ENCODE measurements around the gene DDAH2.
A peak's percentile ranks its signal among the peaks of the same experiment; 100 is the strongest.

Gene DDAH2

GRCh38 chr6:31727034-31727716 is 1.9 kb downstream of the DDAH2 start:
- Histone ChIP-seq H3K9ac (ENCODE audit: low read length) (peak overlapping the region; percentile 32; the same call in 1 of the 2 replicates), H4K20me1 (ENCODE audit: insufficient read depth, low read length) (no peaks in the 10 kb centered on the region), H3K79me2 (ENCODE audit: insufficient read depth, low read length) (no peaks in the 10 kb centered on the region), H3K27me3 (ENCODE audit: insufficient read depth, low read length) (no peaks in the 10 kb centered on the region), H3K4me3 (ENCODE audit: low read depth, low read length, poor library complexity, severe bottlenecking) (peak overlapping the region; percentile 1), H3K9me2 (ENCODE audit: low read depth, low read length) (no peaks in the 10 kb centered on the region), H3K4me2 (ENCODE audit: low read length) (peak overlapping the region; percentile 42), H3K4me1 (ENCODE audit: insufficient read depth, low read length, severe bottlenecking) (peaks cover 35% of the 10 kb centered on the region), H3K36me3 (ENCODE audit: insufficient read depth, low read length) (peaks cover 25% of the 10 kb centered on the region), H3K27ac (ENCODE audit: low read depth, low read length, poor library complexity, severe bottlenecking) (peak overlapping the region; percentile 93), H3F3A (ENCODE audit: insufficient read depth, low read length) (peaks cover 13% of the 10 kb centered on the region), H2AFZ (ENCODE audit: low read length) (no peak overlapping the region), H3K9me3 (ENCODE audit: low read length) (no peaks in the 10 kb centered on the region)
- TF ChIP-seq CTCF (IDR thresholded peaks at IDR 0.05; ENCODE audit: low read length) (no peak), EZH2 (IDR thresholded peaks at IDR 0.05; ENCODE audit: borderline replicate concordance, low read length) (no peak)

- Histone ChIP-seq H3K9me2 (ENCODE audit: low read depth, low read length) (no peaks in the 10 kb centered on the region), H3K4me3 (ENCODE audit: low read depth, low read length, poor library complexity, severe bottlenecking) (no peak overlapping the region), H2AFZ (ENCODE audit: low read length) (no peak overlapping the region), H3K27ac (ENCODE audit: low read depth, low read length, poor library complexity, severe bottlenecking) (no peak overlapping the region), H4K20me1 (ENCODE audit: insufficient read depth, low read length) (no peaks in the 10 kb centered on the region), H3K9ac (ENCODE audit: low read length) (no peak overlapping the region), H3K4me1 (ENCODE audit: insufficient read depth, low read length, severe bottlenecking) (peaks cover 35% of the 10 kb centered on the region), H3K9me3 (ENCODE audit: low read length) (no peaks in the 10 kb centered on the region), H3K79me2 (ENCODE audit: insufficient read depth, low read length) (no peaks in the 10 kb centered on the region), H3K4me2 (ENCODE audit: low read length) (no peak overlapping the region), H3K27me3 (ENCODE audit: insufficient read depth, low read length) (0 out of 2 replicates have a peak, but pooled peaks cover under 1% of the 10 kb centered on the region), H3F3A (ENCODE audit: insufficient read depth, low read length) (peaks cover 11% of the 10 kb centered on the region), H3K36me3 (ENCODE audit: insufficient read depth, low read length) (peaks cover 13% of the 10 kb centered on the region)
- TF ChIP-seq EZH2 (IDR thresholded peaks at IDR 0.05; ENCODE audit: borderline replicate concordance, low read length) (no peak), CTCF (IDR thresholded peaks at IDR 0.05; ENCODE audit: low read length) (no peak)
These were observed 3.4 kb downstream of the DDAH2 start for GRCh38 chr6:31725502-31726350.

GRCh38 chr6:31723980-31724691 is 5.0 kb downstream of the DDAH2 start:
- Histone ChIP-seq H3K9ac (ENCODE audit: low read length) (no peak overlapping the region), H2AFZ (ENCODE audit: low read length) (no peak overlapping the region), H3K9me3 (ENCODE audit: low read length) (no peaks in the 10 kb centered on the region), H3K27me3 (ENCODE audit: insufficient read depth, low read length) (0 out of 2 replicates have a peak, but pooled peaks cover 3% of the 10 kb centered on the region), H3K4me3 (ENCODE audit: low read depth, low read length, poor library complexity, severe bottlenecking) (no peak overlapping the region), H3K79me2 (ENCODE audit: insufficient read depth, low read length) (no peaks in the 10 kb centered on the region), H3K27ac (ENCODE audit: low read depth, low read length, poor library complexity, severe bottlenecking) (no peak overlapping the region), H3K36me3 (ENCODE audit: insufficient read depth, low read length) (peaks cover 8% of the 10 kb centered on the region; the same call in 1 of the 2 replicates), H3K9me2 (ENCODE audit: low read depth, low read length) (no peaks in the 10 kb centered on the region), H3F3A (ENCODE audit: insufficient read depth, low read length) (peaks cover 5% of the 10 kb centered on the region; the same call in 1 of the 2 replicates), H4K20me1 (ENCODE audit: insufficient read depth, low read length) (no peaks in the 10 kb centered on the region), H3K4me2 (ENCODE audit: low read length) (no peak overlapping the region), H3K4me1 (ENCODE audit: insufficient read depth, low read length, severe bottlenecking) (peaks cover 28% of the 10 kb centered on the region)
- TF ChIP-seq CTCF (IDR thresholded peaks at IDR 0.05; ENCODE audit: low read length), result no peak

All from OCI-LY1 (cell line).